HEK293 (cell line): ENCODE results near the gene SLC35F3.
A peak's percentile ranks its signal among the peaks of the same experiment; 100 is the strongest.

Experiments used
- CTCF ChIA-PET: fragments of 350-600 bp; formaldehyde crosslinking; extraction: SDS; loops from one replicate; lab custom pipeline; 2021; ENCODE audit warnings: antibody characterized with exemption; lab: Yijun Ruan, JAX
- POLR2A ChIA-PET: fragments of 300-600 bp; formaldehyde crosslinking; extraction: SDS; loops from one replicate; lab custom pipeline; 2020; ENCODE audit warnings: antibody characterized with exemption, inconsistent platforms; lab: Yijun Ruan, JAX
- H3K27ac ChIP-seq: fragments of 200-500 bp; sonication (Bioruptor generic); 2 replicates; pipeline ENCODE4 v1.5.1; 2014; ENCODE audit warnings: low read depth, low read length, control low read depth, inconsistent platforms; ENCODE audit errors: extremely low read depth
- H3K36me3 ChIP-seq, 2 experiments: fragments of 200-500 bp in 1 of 2; sonication (Bioruptor generic) in 1 of 2; 1 replicate in 1 of 2; 2 replicates in 1 of 2; pipeline ENCODE4 v1.5.1; 2014 to 2017; ENCODE audit warnings: inconsistent platforms in 2 of 2, low read length in 2 of 2; ENCODE audit not compliant: control insufficient read depth in 2 of 2, insufficient read depth in 1 of 2
- H3K4me1 ChIP-seq: fragments of 200-500 bp; sonication (Bioruptor generic); 2 replicates; pipeline ENCODE4 v1.5.1; 2014; ENCODE audit warnings: mild to moderate bottlenecking, low read length, inconsistent platforms; ENCODE audit not compliant: control insufficient read depth, insufficient read depth
- H3K4me3 ChIP-seq: 2 replicates; pipeline ENCODE4 v1.5.1; 2011; ENCODE audit warnings: low read depth, mild to moderate bottlenecking, control low read depth, low read length, moderate library complexity
- H3K9me3 ChIP-seq: fragments of 200-500 bp; sonication (Bioruptor generic); 2 replicates; pipeline ENCODE4 v1.5.1; 2014; ENCODE audit warnings: low read depth, low read length, inconsistent platforms; ENCODE audit not compliant: control insufficient read depth, insufficient read depth
- HOXD13 ChIP-seq: sonication (generic); formaldehyde crosslinking; IDR thresholded peaks from 2 replicates; pipeline ENCODE4 v1.8.0; 2022; ENCODE audit warnings: missing genetic modification reagents, borderline replicate concordance
- MYNN ChIP-seq: fragments of 450-650 bp; formaldehyde crosslinking; IDR thresholded peaks from 2 replicates; pipeline ENCODE4 v1.5.1; 2016; ENCODE audit warnings: missing biosample characterization, missing genetic modification characterization, borderline replicate concordance
- PRDM6 ChIP-seq: fragments of 450-650 bp; formaldehyde crosslinking; IDR thresholded peaks from 2 replicates; pipeline ENCODE4 v1.5.1; 2017; ENCODE audit warnings: missing biosample characterization, missing genetic modification characterization
- REST ChIP-seq: fragments of 450-650 bp; formaldehyde crosslinking; IDR thresholded peaks from 2 replicates; pipeline ENCODE4 v1.5.1; 2016; ENCODE audit warnings: missing biosample characterization, missing genetic modification characterization
- TCF7L2 ChIP-seq: IDR thresholded peaks from 2 replicates; pipeline ENCODE4 v1.6.1; 2011; ENCODE audit warnings: low read depth, mild to moderate bottlenecking, inconsistent platforms, low read length, moderate library complexity, borderline replicate concordance
- TRIM28 ChIP-seq: IDR thresholded peaks from 2 replicates; pipeline ENCODE4 v1.6.1; 2011; ENCODE audit warnings: low read length, control low read depth, borderline replicate concordance
- YY1 ChIP-seq: fragments of 450-650 bp; formaldehyde crosslinking; IDR thresholded peaks from 2 replicates; pipeline ENCODE4 v1.5.1; 2018; ENCODE audit warnings: missing biosample characterization, missing genetic modification characterization
- ZNF362 ChIP-seq: fragments of 450-650 bp; formaldehyde crosslinking; IDR thresholded peaks from 2 replicates; pipeline ENCODE4 v1.5.1; 2016; ENCODE audit warnings: missing biosample characterization, missing genetic modification characterization
- ZNF426 ChIP-seq: fragments of 450-650 bp; formaldehyde crosslinking; IDR thresholded peaks from 2 replicates; pipeline ENCODE4 v1.5.1; 2017; ENCODE audit warnings: missing biosample characterization, missing genetic modification characterization, mild to moderate bottlenecking, inconsistent platforms, moderate library complexity
- ZNF514 ChIP-seq: fragments of 450-650 bp; formaldehyde crosslinking; IDR thresholded peaks from 2 replicates; pipeline ENCODE4 v1.5.1; 2016; ENCODE audit warnings: missing biosample characterization, missing genetic modification characterization
- ZNF837 ChIP-seq: fragments of 450-650 bp; formaldehyde crosslinking; IDR thresholded peaks from 2 replicates; pipeline ENCODE4 v1.5.1; 2016; ENCODE audit warnings: missing biosample characterization, missing genetic modification characterization

The SLC35F3 gene

GRCh38 chr1:234091065-234091401, 186.6 kb downstream of the SLC35F3 start:
- H3K9me3 ChIP-seq = no peaks in the 10 kb centered on the region
- ChIA-PET POLR2A (no interaction called here), CTCF (interaction anchor here (0.7 to 1.2 kb wide), 4 partner anchors 18 to 573 kb away, joined by 3 to 4 read pairs (median 3); no protein-coding TSS in a partner anchor)
- no peak overlapping the region for H3K4me3 ChIP-seq
- TF ChIP-seq MYNN (tag by site-specific recombination) = no peak
- no peak for TF ChIP-seq ZNF362 (tag by site-specific recombination)
- no peaks in the 10 kb centered on the region for H3K36me3 ChIP-seq
- peaks cover 8% of the 10 kb centered on the region; the same call in 1 of the 2 replicates for H3K4me1 ChIP-seq
- no peak overlapping the region for H3K27ac ChIP-seq

- POLR2A ChIA-PET = no interaction called here
- Histone ChIP-seq H3K27ac (no peak overlapping the region), H3K9me3 (no peaks in the 10 kb centered on the region)
- TF ChIP-seq ZNF837 (no peak), ZNF426 (tag by site-specific recombination) (no peak), YY1 (no peak)
- TF ChIP-seq, all 188 proteins: peak for 0
- H3K36me3 ChIP-seq = no peaks in the 10 kb centered on the region
- CTCF ChIA-PET = interaction anchor here (0.5 to 1.2 kb wide), 6 partner anchors 12 to 573 kb away, joined by 3 to 4 read pairs (median 4); no protein-coding TSS in a partner anchor
- H3K4me3 ChIP-seq = no peak overlapping the region
- H3K4me1 ChIP-seq = peaks cover 8% of the 10 kb centered on the region; the same call in 1 of the 2 replicates
Observed at GRCh38 chr1:234091876-234092275, 187.4 kb downstream of the SLC35F3 start.

- CTCF ChIA-PET = interaction anchor here (0.7 to 1.1 kb wide), 5 partner anchors 11 to 845 kb away, joined by 4 to 6 read pairs (median 4); no protein-coding TSS in a partner anchor
- Histone ChIP-seq H3K9me3 (no peaks in the 10 kb centered on the region), H3K4me3 (no peak overlapping the region), H3K36me3 (no peaks in the 10 kb centered on the region), H3K4me1 (peaks cover 8% of the 10 kb centered on the region; the same call in 1 of the 2 replicates), H3K27ac (no peak overlapping the region)
- POLR2A ChIA-PET = no interaction called here
- TF ChIP-seq TRIM28 (0 out of 2 replicates have a peak, but pooled peaks have one; percentile 10), PRDM6 (tag by site-specific recombination) (peak; percentile 66), YY1 (no peak), ZNF514 (tag by site-specific recombination) (no peak), TCF7L2 (peak; percentile 48; the same call in 1 of the 2 replicates)
Observed at GRCh38 chr1:234093107-234093506, 188.6 kb downstream of the SLC35F3 start.

GRCh38 chr1:234093741-234094140, 189.3 kb downstream of the SLC35F3 start:
- TF ChIP-seq HOXD13 (no peak), REST (tag by site-specific recombination) (0 out of 2 replicates have a peak, but pooled peaks have one; percentile 18)
- TF ChIP-seq, all 188 proteins: peak for 1
- Histone ChIP-seq H3K4me1 (peaks cover 8% of the 10 kb centered on the region; the same call in 1 of the 2 replicates), H3K27ac (no peak overlapping the region), H3K36me3 (no peaks in the 10 kb centered on the region), H3K4me3 (no peak overlapping the region), H3K9me3 (no peaks in the 10 kb centered on the region)
- ChIA-PET CTCF (interaction anchor here (1.0 kb wide), 1 partner anchor 31 kb away, joined by 4 read pairs; no protein-coding TSS in a partner anchor), POLR2A (no interaction called here)
